Neural progenitor cell (in vitro differentiated cells): ENCODE measurements around the gene SCCPDH.
"Not testable (repeated sequence)": the region's sequence is repeated elsewhere in the genome, so short reads cannot be mapped to it uniquely, and the experiment has no call there.

ENCODE experiments used
- EZH2 ChIP-seq: fragments of 200-600 bp; sonication (generic); IDR thresholded peaks from 2 replicates; pipeline ENCODE4 v1.6.1; 2017; ENCODE audit warnings: antibody characterized with exemption, mild to moderate bottlenecking, moderate library complexity
- EZH2phosphoT487 ChIP-seq: fragments of 200-600 bp; sonication (generic); IDR thresholded peaks from 2 replicates; pipeline ENCODE4 v1.6.1; 2017; ENCODE audit warnings: antibody characterized with exemption

GRCh38 chr1:246720814-246721213 lies 3.4 kb upstream of the SCCPDH start:
- not testable (repeated sequence) for TF ChIP-seq EZH2, EZH2phosphoT487
